ENCODE data around the gene MRC1.

GRCh38 chr10:17817316-17817715 lies 8.2 kb downstream of the MRC1 start:
- TF ChIP-seq, protein P1, sequence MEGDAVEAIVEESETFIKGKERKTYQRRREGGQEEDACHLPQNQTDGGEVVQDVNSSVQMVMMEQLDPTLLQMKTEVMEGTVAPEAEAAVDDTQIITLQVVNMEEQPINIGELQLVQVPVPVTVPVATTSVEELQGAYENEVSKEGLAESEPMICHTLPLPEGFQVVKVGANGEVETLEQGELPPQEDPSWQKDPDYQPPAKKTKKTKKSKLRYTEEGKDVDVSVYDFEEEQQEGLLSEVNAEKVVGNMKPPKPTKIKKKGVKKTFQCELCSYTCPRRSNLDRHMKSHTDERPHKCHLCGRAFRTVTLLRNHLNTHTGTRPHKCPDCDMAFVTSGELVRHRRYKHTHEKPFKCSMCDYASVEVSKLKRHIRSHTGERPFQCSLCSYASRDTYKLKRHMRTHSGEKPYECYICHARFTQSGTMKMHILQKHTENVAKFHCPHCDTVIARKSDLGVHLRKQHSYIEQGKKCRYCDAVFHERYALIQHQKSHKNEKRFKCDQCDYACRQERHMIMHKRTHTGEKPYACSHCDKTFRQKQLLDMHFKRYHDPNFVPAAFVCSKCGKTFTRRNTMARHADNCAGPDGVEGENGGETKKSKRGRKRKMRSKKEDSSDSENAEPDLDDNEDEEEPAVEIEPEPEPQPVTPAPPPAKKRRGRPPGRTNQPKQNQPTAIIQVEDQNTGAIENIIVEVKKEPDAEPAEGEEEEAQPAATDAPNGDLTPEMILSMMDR (IDR thresholded peaks at IDR 0.05) = no peak
- no peak for TF ChIP-seq EP300 (IDR thresholded peaks at IDR 0.05)
